OCI-LY3 (cell line): ENCODE results near the gene CFAP97D2.

Experiments used
- CTCF ChIP-seq: fragments of 200-600, 300-600 bp; sonication (generic); IDR thresholded peaks from 2 replicates; pipeline ENCODE4 v1.5.1; 2014; ENCODE audit warnings: antibody characterized with exemption, low read length, low read depth
- EZH2phosphoT487 ChIP-seq: fragments of 200-600 bp; shearing (Covaris generic); IDR thresholded peaks from 2 replicates; pipeline ENCODE4 v1.6.1; 2018; ENCODE audit warnings: antibody characterized with exemption, mixed run types, low read depth

GRCh38 chr13:114157869-114158495, 21.1 kb upstream of the CFAP97D2 start:
- TF ChIP-seq CTCF (no peak), EZH2phosphoT487 (no peak)
